ENCODE data around the gene MLLT3. TPM values are rescaled to one million over a fixed set of nuclear protein-coding genes. Genes with fewer than 3 reads are reported as not detected.

The MLLT3 gene
- total RNA-seq, 1 experiment from 2014 or later: 21.6 TPM

GRCh38 chr9:20305452-20305851 lies 316.8 kb downstream of the MLLT3 start:
- no peak for TF ChIP-seq EZH2 (IDR thresholded peaks at IDR 0.05; ENCODE audit: low read depth)
- TF ChIP-seq CTCF (conservative IDR thresholded peaks at IDR 0.05): no peak
- H3F3A ChIP-seq (ENCODE audit: insufficient read depth, low read depth): no peaks in the 10 kb centered on the region
- no peaks in the 10 kb centered on the region for H3K79me2 ChIP-seq (ENCODE audit: low read depth)
- no peaks in the 10 kb centered on the region for H3K4me1 ChIP-seq (replicated peaks; ENCODE audit: insufficient read depth)
- ChIA-PET CTCF (no interaction called here), POLR2A (ENCODE audit: unreplicated experiment) (no interaction called here)
- H3K27me3 ChIP-seq (ENCODE audit: insufficient read depth, low read depth): peaks cover 13% of the 10 kb centered on the region; the same call in 1 of the 2 replicates
- no peaks in the 10 kb centered on the region for H3K36me3 ChIP-seq (ENCODE audit: low read depth)
- no peak overlapping the region for H2AFZ ChIP-seq
- H4K20me1 ChIP-seq (ENCODE audit: insufficient read depth): no peaks in the 10 kb centered on the region
- H3K9me2 ChIP-seq (ENCODE audit: insufficient read depth): no peaks in the 10 kb centered on the region
- H3K9me3 ChIP-seq (ENCODE audit: insufficient read depth, low read depth): no peaks in the 10 kb centered on the region
- intact Hi-C loops (cut with micrococcal nuclease; ENCODE audit: unreplicated experiment): no loop called here
- H3K4me3 ChIP-seq: no peak overlapping the region
- BruUV-seq (replicated peaks): no TSS peak
- no peak overlapping the region for H3K4me2 ChIP-seq
- H3K27ac ChIP-seq: no peak overlapping the region
- no peak for DNase-seq

GRCh38 chr9:20303996-20304395 lies 318.3 kb downstream of the MLLT3 start:
- peaks cover 13% of the 10 kb centered on the region; the same call in 1 of the 2 replicates for H3K27me3 ChIP-seq (ENCODE audit: insufficient read depth, low read depth)
- H3K27ac ChIP-seq: no peak overlapping the region
- no peaks in the 10 kb centered on the region for H3K79me2 ChIP-seq (ENCODE audit: low read depth)
- BruUV-seq (replicated peaks): no TSS peak
- H3K36me3 ChIP-seq (ENCODE audit: low read depth): no peaks in the 10 kb centered on the region
- intact Hi-C loops (cut with micrococcal nuclease; ENCODE audit: unreplicated experiment): no loop called here
- H3K9me2 ChIP-seq (ENCODE audit: insufficient read depth): no peaks in the 10 kb centered on the region
- H3K4me2 ChIP-seq: no peak overlapping the region
- TF ChIP-seq EZH2 (IDR thresholded peaks at IDR 0.05; ENCODE audit: low read depth) (no peak), CTCF (conservative IDR thresholded peaks at IDR 0.05) (no peak)
- DNase-seq: no peak
- H3K9me3 ChIP-seq (ENCODE audit: insufficient read depth, low read depth): no peaks in the 10 kb centered on the region
- H3K4me1 ChIP-seq (replicated peaks; ENCODE audit: insufficient read depth): no peaks in the 10 kb centered on the region
- H3K4me3 ChIP-seq: no peak overlapping the region
- H3F3A ChIP-seq (ENCODE audit: insufficient read depth, low read depth): no peaks in the 10 kb centered on the region
- H4K20me1 ChIP-seq (ENCODE audit: insufficient read depth): no peaks in the 10 kb centered on the region
- H2AFZ ChIP-seq: no peak overlapping the region
- POLR2A ChIA-PET (ENCODE audit: unreplicated experiment): no interaction called here
- CTCF ChIA-PET: no interaction called here

GRCh38 chr9:20303066-20303465 lies 319.2 kb downstream of the MLLT3 start:
- TF ChIP-seq CTCF (conservative IDR thresholded peaks at IDR 0.05) (no peak), EZH2 (IDR thresholded peaks at IDR 0.05; ENCODE audit: low read depth) (no peak)
- Histone ChIP-seq H3K27me3 (ENCODE audit: insufficient read depth, low read depth) (peaks cover 8% of the 10 kb centered on the region; the same call in 1 of the 2 replicates), H3K4me1 (replicated peaks; ENCODE audit: insufficient read depth) (no peaks in the 10 kb centered on the region), H3K9me2 (ENCODE audit: insufficient read depth) (no peaks in the 10 kb centered on the region), H4K20me1 (ENCODE audit: insufficient read depth) (no peaks in the 10 kb centered on the region), H3K27ac (no peak overlapping the region), H3K9me3 (ENCODE audit: insufficient read depth, low read depth) (no peaks in the 10 kb centered on the region), H3K4me2 (no peak overlapping the region), H2AFZ (no peak overlapping the region), H3K4me3 (no peak overlapping the region), H3K36me3 (ENCODE audit: low read depth) (no peaks in the 10 kb centered on the region), H3K79me2 (ENCODE audit: low read depth) (no peaks in the 10 kb centered on the region), H3F3A (ENCODE audit: insufficient read depth, low read depth) (no peaks in the 10 kb centered on the region)
- ChIA-PET CTCF (no interaction called here), POLR2A (ENCODE audit: unreplicated experiment) (no interaction called here)
- no peak for DNase-seq
- BruUV-seq (replicated peaks): no TSS peak
- intact Hi-C loops (cut with micrococcal nuclease; ENCODE audit: unreplicated experiment): no loop called here
